GM06990 (cell line): ENCODE results near the gene SLC43A1.

Source experiments
- DNase-seq: peaks from one replicate; pipeline ENCODE4 v3.0.0-alpha.2; 2011; ENCODE audit not compliant: insufficient read length; ENCODE audit errors: extremely low read depth
- H3K27me3 ChIP-seq: replicated peaks from 2 replicates; pipeline ENCODE4 v1.6.0; 2011; ENCODE audit warnings: low read length; ENCODE audit not compliant: control insufficient read depth, insufficient read depth
- H3K36me3 ChIP-seq: 2 replicates; pipeline ENCODE4 v1.5.1; 2011; ENCODE audit warnings: low read length; ENCODE audit not compliant: control insufficient read depth, insufficient read depth
- H3K4me3 ChIP-seq: replicated peaks from 2 replicates; pipeline ENCODE4 v1.5.1; 2011; ENCODE audit warnings: low read depth, mild to moderate bottlenecking, control low read depth, low read length
- CTCF ChIP-seq: IDR thresholded peaks from 2 replicates; pipeline ENCODE4 v1.5.1; 2011; ENCODE audit warnings: low read length, control low read depth, mild to moderate bottlenecking, inconsistent platforms; ENCODE audit not compliant: insufficient read depth, poor library complexity, severe bottlenecking

The SLC43A1 gene

GRCh38 chr11:57530596-57531507, 15.3 kb upstream of the SLC43A1 start, which contains the start of gene TIMM10:
Gene TIMM10 (minus strand): TSS chr11:57530754. CDS start chr11:57530189, 565 bp downstream.
- Histone ChIP-seq H3K27me3 (no peaks in the 10 kb centered on the region), H3K4me3 (peak within 1 kb of the TSS; percentile 88), H3K36me3 (peaks cover 6% of the 10 kb centered on the region)
- TF ChIP-seq CTCF: no peak
- peak; percentile 95 for DNase-seq

- peaks cover 8% of the 10 kb centered on the region for H3K36me3 ChIP-seq
- TF ChIP-seq CTCF: no peak
- no peak for DNase-seq
- peak overlapping the region; percentile 88 for H3K4me3 ChIP-seq
- H3K27me3 ChIP-seq: no peaks in the 10 kb centered on the region
Observed at GRCh38 chr11:57530215-57530595, 14.7 kb upstream of the SLC43A1 start.

- Histone ChIP-seq H3K4me3 (no peak overlapping the region), H3K27me3 (no peaks in the 10 kb centered on the region), H3K36me3 (peaks cover 9% of the 10 kb centered on the region)
- no peak for DNase-seq
- TF ChIP-seq CTCF: no peak
Observed at GRCh38 chr11:57529012-57529411, 13.5 kb upstream of the SLC43A1 start.

GRCh38 chr11:57527056-57527631, 11.6 kb upstream of the SLC43A1 start:
- peak; percentile 86 for TF ChIP-seq CTCF
- no peak for DNase-seq
- no peaks in the 10 kb centered on the region for H3K27me3 ChIP-seq
- no peak overlapping the region for H3K4me3 ChIP-seq
- peaks cover 9% of the 10 kb centered on the region for H3K36me3 ChIP-seq

- TF ChIP-seq CTCF: no peak
- H3K27me3 ChIP-seq: no peaks in the 10 kb centered on the region
- H3K36me3 ChIP-seq: peaks cover 9% of the 10 kb centered on the region
- H3K4me3 ChIP-seq: no peak overlapping the region
- no peak for DNase-seq
Observed at GRCh38 chr11:57523419-57523818, 7.9 kb upstream of the SLC43A1 start.
